ENCODE measurements around the gene VPS41.
"Not testable (repeated sequence)": the region's sequence is repeated elsewhere in the genome, so short reads cannot be mapped to it uniquely, and the experiment has no call there.

Gene VPS41

GRCh38 chr7:38908759-38909335 lies at the start of gene VPS41:
TSS of gene VPS41 (minus strand) at chr7:38909191. CDS start at chr7:38909174, 17 bp downstream.
- DNase-seq (ENCODE audit: low read depth) = peak; percentile 80

DNA sequence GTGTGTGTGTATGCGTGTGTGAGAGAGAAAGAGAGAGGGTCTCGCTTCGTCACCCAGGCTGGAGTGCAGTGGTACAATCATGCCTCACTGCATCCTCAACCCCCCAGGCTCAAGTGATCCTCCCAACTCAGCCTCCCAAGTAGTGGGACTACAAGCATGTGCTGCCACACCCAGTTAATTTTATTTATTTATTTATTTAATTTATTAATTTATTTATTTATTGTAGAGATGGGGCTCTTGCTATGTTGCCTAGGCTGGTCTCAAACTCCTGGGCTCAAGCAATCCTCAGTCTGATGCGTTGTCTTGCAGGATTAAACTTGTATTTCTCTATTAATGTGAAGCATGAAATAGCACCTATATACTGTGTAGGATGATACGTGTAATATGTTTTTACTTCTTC lies 46.9 kb upstream of the VPS41 start:
- DNase-seq (ENCODE audit: low read depth) = no peak

DNA sequence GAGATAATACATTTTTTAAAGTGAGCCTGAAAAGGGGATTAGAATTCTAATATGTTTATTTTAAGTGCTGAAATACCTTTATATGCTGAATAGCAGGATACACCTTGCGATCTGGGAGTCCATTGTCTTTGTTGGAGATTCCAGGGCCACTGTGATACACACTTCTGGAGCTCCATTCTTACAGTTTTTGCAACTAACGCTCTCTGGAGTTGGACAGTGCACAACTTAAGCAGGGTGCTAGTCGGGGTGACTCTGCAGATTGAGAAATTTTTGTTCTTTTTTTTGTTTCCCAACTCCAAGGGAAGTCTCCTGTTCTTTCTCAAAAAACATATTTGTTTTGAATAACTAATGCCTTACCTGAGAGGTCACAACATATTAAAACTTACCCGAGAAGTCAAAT lies 45.0 kb upstream of the VPS41 start:
- no peak for DNase-seq (ENCODE audit: low read depth)

DNA sequence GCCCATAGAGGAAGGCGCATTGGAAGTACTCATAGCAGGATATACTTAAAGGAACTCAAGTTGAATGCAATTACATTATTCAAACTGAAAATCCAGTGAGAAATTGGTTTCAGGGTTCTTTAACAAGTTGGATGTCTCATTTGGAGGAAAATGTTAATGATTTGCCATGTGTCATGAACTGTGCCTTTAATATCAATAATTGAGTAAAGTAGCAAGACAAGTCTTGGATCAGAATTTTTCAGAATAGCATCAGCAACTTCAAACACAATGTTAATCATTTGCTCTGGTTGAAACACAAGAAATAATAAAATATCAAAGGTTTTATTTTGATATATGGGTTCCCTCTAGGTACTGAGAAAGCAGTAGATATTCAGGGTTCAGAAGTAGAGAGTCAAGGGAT lies 44.2 kb upstream of the VPS41 start:
- DNase-seq (ENCODE audit: low read depth) = no peak

DNA sequence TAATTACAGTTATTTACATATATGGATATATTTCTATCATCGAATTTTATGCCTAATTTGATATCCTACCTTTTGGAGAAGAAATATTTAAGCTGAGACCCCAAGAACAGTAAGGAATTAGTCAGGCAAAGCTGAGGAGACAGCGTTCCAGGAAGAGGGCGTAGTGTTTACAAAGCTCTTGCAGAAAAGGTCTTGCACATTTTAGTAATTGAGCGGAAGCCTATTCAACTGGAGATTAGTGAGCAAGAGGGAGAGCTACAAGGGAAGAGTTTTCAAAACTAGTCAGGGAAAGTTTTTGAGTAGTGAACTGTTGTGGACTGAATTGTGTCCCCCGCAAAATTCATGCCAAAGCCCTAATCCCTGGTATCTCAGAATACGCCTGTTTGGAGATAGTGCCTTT lies 42.2 kb upstream of the VPS41 start:
- DNase-seq (ENCODE audit: low read depth) = no peak

GRCh38 chr7:38950309-38950708 lies 41.3 kb upstream of the VPS41 start:
- DNase-seq (ENCODE audit: low read depth) = peak; percentile 8

- DNase-seq (ENCODE audit: low read depth) = not testable (repeated sequence)
These were observed 38.5 kb upstream of the VPS41 start for GRCh38 chr7:38947541-38947940.

DNA sequence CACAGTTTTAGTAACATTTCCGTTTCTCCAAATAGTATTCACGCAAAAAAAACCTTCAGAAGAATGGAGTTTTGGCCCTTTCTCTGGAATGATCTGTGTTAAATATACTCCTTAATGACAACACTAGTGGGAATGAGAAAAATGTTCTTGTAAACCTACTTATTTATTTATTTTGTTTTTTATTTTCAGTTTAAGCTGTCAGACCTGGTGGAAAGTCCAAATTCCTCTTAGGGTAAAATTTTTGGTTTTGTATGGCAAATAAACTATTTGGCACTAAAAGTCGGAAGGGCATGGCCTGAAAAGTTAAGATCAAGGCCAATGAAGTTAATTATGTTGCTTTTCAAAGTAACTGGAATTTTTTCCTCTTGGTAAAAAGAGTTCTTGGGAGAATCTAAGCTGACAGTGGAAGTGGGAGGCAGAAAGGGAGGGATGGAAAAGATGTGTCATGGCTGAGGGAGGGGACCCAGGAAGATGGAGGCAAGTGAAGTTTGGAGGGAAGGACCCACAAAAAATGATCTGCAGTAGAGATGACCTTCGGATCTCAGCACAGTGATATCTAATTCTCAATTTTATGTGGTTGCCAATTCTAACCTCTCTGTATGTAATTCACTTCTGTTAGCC lies 33.5 kb upstream of the VPS41 start:
- DNase-seq (ENCODE audit: low read depth) = peak; percentile 41

- no peak for DNase-seq (ENCODE audit: low read depth)
These were observed 31.8 kb upstream of the VPS41 start for GRCh38 chr7:38940774-38941173.

- DNase-seq (ENCODE audit: low read depth) = no peak
These were observed 29.6 kb upstream of the VPS41 start for GRCh38 chr7:38938589-38938988.

GRCh38 chr7:38938001-38938485 lies 29.1 kb upstream of the VPS41 start:
- DNase-seq (ENCODE audit: low read depth) = no peak

GRCh38 chr7:38936641-38937040 lies 27.6 kb upstream of the VPS41 start:
- no peak for DNase-seq (ENCODE audit: low read depth)

DNA sequence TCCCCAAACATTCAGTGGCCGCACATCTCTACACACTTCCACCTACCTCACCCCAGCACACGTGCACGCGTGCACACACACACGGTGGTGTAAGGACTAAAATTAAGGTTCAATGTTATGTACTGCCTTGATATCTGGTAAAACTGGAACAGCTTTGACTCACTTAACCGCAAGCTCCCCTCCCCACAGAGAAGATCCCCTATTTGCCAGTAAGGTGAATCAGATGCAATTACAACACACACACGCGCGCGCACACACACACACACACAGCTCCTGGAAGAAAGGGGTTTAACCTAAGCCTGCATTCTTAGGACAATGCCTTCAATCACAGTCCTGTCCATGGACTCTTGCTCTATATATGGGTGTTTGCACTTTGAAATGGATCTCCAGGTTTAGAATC lies 25.5 kb upstream of the VPS41 start:
- no peak for DNase-seq (ENCODE audit: low read depth)

GRCh38 chr7:38934051-38934450 lies 25.1 kb upstream of the VPS41 start:
- no peak for DNase-seq (ENCODE audit: low read depth)

DNA sequence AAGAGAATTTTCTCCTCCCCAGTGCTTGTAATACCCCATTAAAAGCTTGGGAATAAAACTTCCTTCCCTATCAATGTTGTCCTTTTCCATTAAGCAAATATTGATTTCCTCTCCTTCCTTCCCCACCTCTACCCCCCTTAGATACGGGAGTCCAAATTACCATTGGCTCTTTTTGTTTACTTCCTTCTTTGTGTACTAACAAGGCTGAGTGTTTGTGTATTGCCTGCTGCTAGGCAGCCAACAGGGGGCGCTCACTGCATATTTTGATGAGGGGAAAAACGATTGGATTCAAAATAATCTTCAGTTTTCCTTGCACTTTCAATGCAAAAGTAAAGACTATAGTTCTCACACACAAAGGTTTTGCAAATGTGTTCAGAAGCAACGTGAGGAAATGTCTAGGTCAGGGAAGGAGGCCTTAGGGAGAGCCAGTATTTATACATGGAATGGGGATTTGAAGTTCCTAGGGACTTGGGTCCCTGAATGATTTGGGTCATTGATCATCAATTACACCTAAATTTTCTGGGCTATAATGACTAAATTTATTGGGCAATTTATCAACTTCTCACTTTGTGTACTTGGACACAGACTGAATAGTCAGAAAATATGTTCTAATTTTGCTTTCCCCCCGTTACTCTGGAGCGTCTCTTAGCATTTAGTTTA lies 23.6 kb upstream of the VPS41 start:
- peak; percentile 52 for DNase-seq (ENCODE audit: low read depth)

GRCh38 chr7:38929460-38930171 lies 20.6 kb upstream of the VPS41 start:
- DNase-seq (ENCODE audit: low read depth) = peak; percentile 31

DNA sequence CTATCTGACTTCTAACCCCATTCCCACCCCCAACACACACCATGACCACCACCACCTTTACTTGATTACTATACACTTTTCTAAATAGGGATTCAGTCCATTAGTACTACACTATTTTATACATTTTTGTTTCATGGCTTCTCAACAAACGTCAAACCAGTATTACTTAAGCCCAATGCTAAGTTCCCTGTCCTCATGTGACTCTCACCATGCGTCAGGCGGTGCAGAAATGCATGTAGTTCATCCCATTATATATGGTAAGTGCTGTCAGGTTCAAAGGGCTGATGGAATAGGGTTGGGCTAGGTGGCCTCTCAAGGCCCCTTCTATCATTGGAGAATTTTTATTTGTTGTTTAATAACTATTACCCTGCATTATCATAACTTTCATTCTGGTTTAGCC lies 19.5 kb upstream of the VPS41 start:
- DNase-seq (ENCODE audit: low read depth) = no peak

DNA sequence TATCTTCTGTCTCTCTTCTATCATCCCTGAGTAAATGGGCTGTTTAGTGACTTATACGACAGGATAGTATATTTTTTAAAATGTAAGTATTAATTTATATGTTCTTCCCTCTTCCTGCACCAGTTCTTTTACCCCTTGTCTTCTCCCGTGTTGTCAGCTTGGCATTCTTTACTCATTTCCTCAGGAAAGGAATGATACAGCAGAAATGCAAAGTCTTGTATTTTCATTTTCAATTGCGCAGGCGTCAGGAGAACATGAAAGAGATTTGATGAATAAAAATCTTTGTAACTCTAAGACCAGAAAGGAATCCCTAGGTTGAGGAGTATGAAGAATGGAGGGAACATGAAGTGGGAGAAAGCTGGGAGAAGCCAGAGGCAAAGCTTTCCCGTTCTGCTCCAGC lies 18.8 kb upstream of the VPS41 start:
- no peak for DNase-seq (ENCODE audit: low read depth)

GRCh38 chr7:38920731-38921130 lies 11.7 kb upstream of the VPS41 start:
- no peak for DNase-seq (ENCODE audit: low read depth)

DNA sequence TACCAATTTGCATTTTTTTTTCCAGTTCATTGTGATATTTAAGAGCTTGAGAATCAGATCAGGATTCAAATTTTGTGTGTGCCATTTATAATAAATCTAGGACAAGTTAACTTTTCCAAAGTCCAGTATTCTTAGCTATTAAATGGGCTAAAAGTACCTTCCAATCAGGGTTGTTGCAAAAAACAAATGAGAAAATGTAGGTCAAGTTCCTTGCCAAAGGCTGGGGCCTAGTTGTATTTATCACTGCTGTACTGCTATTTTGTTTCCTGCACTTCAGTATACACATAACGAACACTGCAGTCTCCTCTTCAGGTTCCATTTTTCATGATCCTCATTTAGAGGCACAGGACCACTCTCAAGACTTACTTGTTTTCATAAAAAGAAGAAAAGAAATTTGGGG lies 7.4 kb upstream of the VPS41 start:
- no peak for DNase-seq (ENCODE audit: low read depth)

DNA sequence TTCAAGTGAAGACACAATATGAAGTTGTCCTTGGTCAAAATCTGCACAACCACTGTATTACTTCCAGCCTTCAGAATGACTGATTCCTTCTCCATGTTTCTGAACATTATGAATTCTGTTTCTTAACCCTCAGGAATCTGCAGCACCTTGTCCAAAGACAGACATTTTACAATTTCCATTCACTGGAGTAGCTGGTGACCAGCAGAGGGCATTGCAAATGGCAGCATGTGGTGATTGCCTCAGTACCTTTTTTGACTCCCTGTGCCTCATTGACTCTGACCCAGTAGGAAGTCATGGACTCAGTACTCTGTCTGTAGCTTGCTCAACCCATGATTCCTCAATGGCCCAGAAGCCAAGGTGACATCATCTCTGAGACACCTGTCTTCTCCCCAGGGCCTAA lies 879 bp upstream of the VPS41 start:
- DNase-seq (ENCODE audit: low read depth) = no peak

DNA sequence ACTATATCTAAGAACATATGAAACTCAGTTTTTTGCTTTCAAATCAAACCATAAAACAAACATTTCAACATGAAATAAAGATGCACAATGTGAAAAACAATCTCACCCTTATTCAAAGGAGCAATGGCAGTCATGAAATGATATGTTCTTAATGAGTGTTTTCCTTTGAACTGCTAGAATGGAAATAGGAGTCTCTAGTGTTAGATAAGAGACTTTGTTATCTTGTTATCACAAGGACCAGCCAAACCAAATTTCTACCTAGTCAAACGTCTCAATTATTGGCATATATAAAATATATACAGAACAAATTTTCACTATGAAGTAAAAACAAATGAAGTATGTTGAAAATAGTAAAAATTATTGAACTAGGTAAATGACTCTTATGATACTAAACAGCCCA lies 1.2 kb downstream of the VPS41 start:
- DNase-seq (ENCODE audit: low read depth) = no peak

GRCh38 chr7:38907066-38907465 lies 1.9 kb downstream of the VPS41 start:
- no peak for DNase-seq (ENCODE audit: low read depth)

All from EH (cell line).